ENCODE data around the gene CD200R1.

Gene CD200R1

GRCh38 chr3:112888381-112889085 lies 86.4 kb downstream of the CD200R1 start:
- DNase-seq, result no peak

DNA sequence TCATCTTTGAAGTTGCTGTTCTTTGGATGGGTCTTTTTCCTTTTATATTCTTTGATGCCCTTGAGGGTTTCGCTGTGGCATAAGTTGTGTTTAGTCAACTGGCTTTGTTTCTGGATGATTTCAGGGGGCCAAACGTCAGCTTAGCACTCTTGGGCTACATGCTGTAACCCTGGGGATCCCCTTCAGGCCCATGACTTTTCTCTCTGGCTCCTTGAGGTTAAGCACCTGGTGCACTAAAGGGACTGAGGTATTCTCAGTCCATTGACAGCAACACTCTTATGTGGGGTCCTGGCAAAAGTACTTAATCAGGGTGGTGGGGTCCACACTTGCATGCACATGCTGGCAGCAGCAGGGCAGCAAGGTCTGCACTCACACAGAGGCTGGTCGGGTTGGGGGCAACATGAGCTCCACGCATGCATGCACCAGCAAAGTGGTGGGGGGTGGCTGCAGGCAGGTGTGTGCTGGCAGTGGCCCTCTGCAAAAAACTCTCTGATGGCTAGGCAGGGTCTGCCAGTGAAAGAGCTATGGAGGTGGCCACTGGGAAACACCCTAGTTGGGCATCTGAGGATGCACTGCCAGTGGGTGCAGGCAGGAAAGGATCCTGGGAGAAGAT lies 90.1 kb downstream of the CD200R1 start:
- no peak for DNase-seq

DNA sequence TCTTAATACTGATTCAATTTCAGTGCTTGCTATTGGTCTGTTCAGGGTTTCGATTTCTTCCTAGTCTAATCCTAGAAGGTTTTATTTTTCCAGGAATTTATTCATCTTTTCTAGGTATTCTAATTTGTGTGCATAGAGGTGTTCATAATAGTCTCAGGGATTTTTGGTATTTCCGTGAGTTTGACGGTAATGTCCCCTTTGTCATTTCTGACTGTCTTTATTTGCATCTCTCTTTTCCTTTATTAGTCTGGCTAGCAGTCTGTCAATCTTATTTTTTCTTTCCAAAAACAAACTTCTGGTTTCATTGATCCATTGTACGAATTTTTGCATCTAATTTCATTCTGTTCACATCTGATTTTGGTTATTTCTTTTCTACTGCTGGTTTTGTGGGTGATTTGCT lies 93.0 kb downstream of the CD200R1 start:
- DNase-seq, result no peak

- no peak for DNase-seq
These were observed 99.3 kb downstream of the CD200R1 start for GRCh38 chr3:112875561-112875960.

- no peak for DNase-seq
These were observed 100.2 kb downstream of the CD200R1 start for GRCh38 chr3:112874725-112875124.

DNA sequence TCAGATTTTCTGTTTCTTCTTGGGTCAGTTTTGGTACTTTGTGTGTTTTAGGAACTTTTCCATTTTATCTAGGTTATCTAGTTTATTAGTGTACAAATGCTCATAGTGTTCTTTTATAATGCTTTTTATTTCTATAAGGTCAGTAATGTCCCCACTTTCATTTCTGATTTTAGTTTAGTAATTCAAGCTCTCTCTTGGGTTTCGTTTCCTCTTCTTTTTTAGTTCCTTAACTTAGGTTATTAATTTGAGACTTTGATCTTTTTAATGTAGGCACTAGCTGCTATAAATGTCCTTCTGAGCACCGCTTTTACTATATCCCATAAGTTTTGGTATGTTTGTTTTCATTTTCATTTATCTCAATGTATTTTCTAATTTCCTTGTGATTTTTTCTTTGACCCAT lies 101.3 kb downstream of the CD200R1 start:
- no peak for DNase-seq

DNA sequence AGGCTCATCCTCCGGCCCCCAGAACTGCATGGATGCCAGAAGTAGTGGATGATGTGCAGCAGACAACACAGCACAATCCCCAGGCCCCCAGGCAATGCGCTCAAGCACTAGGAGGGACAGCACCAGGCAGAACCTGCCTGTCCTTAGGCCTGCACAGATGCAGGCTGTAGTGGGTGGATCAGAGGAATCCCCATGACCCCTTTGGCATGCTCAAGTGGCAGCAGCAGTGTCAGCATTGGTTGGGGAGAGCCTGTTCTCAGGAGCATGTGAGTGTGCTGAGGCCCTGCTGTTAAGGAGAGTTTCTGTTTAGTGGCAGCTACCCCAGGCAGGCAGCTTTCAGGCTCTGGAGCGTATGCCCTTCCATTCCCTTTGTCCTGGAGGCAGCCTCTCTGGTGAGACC lies 103.2 kb downstream of the CD200R1 start:
- no peak for DNase-seq
